ENCODE measurements around the gene SLC4A8.

DNA sequence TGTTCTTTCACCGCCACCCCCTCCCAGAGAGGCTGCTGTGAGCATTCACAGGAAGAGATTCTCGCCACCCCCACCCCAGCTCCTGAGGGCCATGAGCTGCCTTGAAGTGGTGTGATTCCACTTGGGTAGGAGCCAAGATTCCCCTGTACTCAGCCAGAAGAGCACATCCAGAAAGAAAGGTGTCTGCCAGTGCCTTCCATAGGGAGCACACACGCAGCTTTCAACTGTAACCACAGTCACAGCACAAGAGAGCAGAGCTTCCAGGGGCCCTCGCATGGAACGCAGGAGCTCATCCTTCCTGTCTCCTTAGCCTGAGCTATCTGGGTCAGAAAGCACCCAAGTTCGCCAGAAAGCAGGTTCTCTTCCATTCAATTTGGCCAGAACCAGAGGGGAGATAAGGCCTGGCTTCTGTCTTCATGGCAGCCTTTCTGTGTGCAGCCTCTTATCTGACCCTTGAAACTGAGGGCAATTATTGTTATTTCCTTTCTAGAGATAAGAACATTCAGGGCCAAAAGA lies 99.8 kb downstream of the SLC4A8 start:
- TF ChIP-seq POLR2A (IDR thresholded peaks at IDR 0.05; ENCODE audit: low read length) (no peak), ESRRA (IDR thresholded peaks at IDR 0.05; ENCODE audit: borderline replicate concordance, low read length) (no peak), JUNB (IDR thresholded peaks at IDR 0.05) (no peak), ZSCAN20 (CRISPR knock-in tag; IDR thresholded peaks at IDR 0.05) (no peak), CTCF (IDR thresholded peaks at IDR 0.05) (no peak), BHLHE40 (IDR thresholded peaks at IDR 0.05; ENCODE audit: low read depth, low read length) (no peak), HDAC2 (IDR thresholded peaks at IDR 0.05) (no peak), RNF2 (IDR thresholded peaks at IDR 0.05; ENCODE audit: borderline replicate concordance, low read depth) (no peak), CHD4 (IDR thresholded peaks at IDR 0.05; ENCODE audit: borderline replicate concordance) (no peak), REST (IDR thresholded peaks at IDR 0.05) (no peak), MAZ (IDR thresholded peaks at IDR 0.05; ENCODE audit: borderline replicate concordance, low read depth, low read length) (no peak), EP300 (IDR thresholded peaks at IDR 0.05) (no peak)
